NCI-H69 (cell line): Measurements from ENCODE around the gene ABLIM3.

Experiments
- DNase-seq: peaks from one replicate; lab custom pipeline; 2025; lab: John Stamatoyannopoulos, UW

ABLIM3 gene

DNA sequence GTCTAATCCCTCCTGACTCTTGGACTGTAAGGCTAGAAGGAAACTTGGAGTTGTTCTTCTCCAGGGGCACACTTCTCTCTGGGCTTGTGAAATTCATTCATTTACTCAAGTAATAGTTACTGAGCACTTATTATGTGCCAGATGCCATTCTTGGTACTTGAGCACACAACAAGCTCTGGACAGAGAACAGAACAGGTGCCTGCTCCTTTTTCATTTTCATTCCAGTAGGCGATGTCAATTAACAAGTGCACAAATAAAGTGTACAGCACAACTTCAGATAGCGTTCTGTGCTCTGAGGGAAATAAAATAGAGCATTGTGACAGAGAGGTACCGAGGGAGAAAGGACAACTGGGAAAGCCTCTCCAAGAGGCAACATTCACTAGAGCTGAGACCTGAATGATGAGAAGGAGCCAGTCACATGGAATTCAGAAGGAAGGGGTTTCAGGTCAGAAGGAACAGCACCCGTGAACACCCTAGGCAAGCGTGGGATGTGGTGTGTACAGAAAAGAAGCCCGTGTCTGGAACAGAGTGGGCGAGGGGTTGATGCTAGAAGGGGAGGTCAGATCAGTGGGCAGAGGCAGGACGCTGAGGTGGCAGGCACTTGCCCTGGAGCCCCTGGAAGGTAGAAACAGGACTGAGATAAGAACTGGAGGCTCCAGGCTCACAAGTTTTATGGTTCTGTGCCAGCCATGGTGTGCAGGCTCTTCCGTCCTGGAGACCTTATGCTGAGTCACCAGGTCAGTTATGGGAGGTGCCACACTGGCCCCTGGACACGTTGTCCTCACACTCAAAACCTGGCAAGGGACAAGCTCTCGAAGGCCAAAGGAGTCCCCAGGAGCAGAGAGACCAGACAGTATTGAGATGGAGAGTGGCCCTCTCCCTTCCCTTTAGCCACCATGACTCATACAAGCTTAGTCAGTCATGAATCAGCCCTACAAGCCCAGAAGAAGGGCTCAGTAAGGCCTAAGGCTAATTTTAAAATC lies 7.2 kb upstream of the ABLIM3 start:
- no peak for DNase-seq

DNA sequence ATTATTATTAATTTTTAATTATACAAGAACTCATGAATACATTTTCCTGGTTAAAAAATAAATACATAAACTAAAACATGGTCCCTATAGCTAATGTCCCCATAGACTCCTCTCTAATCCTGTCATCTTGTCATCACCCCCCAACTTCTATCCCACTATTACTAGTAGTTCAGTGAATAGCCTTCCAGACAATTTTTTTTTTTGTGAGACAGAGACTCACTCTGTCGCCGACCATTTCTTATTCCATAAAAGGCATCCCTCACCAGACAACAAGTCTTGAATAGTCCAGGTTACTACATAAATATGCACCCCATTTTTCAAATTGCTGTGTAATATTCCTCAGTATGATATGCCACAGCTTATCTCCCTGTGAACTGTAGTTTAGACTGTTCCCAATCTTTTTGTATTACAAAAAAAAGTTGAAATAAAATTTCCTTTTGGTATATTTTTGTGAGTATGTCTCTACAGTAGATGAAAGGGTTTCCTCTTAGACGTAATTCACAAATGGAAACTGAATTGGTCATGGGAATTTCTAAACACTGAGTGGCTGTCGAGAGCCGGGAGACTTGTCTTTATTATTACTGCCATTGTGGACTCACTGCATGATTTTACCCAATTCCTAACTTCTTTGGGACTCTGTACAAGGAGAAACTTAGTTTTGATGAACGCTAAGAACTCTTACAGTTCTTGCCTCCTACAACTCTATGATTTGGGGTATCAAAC lies 6.4 kb upstream of the ABLIM3 start:
- no peak for DNase-seq

DNA sequence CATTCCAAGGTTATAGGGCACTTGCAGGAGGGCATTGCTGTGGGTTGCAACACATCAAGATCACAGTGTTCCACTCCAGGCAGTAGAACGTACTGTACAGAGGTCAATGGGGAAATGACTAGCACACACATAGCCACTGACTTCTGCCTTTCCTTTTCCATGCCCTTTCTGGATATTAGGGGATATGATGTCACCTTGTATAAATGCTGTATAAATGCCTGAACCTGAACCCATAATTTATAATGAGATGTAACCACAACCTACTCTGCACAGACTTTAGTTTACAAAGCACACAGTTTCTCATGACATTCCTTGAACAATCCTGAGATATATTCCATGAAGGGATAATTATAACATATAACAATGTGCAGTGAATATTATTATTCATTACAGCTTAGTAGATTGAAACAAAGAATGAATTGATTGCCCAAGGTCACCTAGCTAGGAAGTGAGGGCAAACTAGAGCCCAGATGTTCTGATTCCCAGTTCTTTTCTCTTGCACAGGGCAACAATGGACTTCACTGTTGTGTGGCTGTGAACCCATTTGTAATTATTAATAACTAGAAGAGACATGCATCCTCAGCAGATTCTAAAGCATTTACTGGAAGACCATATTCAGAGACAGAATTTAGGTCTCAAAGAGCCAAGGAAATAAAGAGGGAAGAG lies 5.6 kb upstream of the ABLIM3 start:
- no peak for DNase-seq

DNA sequence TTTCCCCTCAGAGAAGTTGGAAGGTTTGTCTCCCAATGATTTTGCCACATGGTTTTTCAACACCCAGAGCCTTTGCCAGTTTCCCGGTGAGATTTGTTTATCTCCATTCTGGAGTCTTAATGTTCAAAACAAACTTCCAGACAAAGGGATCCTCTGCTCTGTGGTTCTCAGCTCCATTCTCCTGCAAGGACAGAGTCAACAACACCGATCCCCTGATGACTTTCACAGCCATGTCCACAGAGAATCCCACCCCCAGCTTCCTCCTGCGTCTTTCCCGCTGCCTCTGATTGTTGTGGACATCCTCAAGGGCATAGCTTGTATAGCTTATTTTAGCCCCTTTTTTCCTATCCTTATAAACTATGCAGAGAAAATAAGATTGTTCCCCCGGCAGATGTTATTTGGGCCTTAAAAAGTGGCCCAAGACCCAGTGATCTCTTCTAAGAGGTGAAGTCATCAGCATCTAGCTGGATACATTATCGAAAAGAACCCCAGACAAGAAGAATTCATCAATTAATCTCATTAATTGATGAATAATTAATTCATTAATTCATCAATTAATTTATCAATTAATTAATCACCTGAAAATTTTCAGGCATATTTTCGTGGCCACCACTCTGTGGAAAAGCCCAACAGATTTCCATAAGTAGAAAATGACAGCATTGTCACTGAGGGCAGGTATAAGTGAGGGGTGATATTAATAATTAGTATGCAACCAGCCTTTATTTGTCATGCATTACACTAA lies 2.9 kb upstream of the ABLIM3 start:
- no peak for DNase-seq

DNA sequence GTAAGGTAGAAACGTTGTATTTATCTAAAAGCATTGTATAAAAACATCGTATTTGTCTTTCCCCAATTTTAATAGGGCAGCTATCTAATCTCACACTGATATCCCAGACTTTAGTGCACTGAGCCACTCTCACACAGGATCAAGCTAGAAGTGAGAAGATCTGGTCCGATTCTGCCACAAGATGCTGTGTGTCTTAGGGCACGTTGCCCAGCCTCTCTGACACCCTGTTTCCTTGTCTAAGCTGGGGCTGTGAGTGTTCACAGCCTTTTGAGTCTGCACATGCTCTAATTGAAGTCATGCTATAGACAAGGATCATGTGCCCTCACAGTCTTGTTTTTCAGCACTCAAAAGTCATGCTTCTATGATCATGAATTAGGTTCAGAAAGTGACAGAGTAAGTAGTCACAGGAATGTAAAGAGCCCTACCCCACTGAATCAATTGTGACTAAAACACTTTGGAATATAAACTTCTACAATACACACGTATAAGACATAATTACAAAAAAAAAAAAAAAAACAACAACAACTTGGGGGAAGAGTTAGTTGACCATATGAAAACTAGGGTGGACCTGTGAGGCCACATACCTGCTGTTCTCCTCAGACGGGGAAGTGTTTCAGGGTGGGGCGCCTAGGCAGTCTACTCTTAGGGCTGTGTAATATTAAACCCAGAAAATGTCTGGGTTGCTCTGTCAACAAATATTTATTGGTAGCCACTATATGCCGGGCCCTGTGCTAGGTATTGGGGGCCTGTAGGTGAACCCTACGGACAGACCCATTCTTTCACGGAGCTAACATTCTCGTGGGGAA lies 893 bp upstream of the ABLIM3 start:
- DNase-seq, result no peak

DNA sequence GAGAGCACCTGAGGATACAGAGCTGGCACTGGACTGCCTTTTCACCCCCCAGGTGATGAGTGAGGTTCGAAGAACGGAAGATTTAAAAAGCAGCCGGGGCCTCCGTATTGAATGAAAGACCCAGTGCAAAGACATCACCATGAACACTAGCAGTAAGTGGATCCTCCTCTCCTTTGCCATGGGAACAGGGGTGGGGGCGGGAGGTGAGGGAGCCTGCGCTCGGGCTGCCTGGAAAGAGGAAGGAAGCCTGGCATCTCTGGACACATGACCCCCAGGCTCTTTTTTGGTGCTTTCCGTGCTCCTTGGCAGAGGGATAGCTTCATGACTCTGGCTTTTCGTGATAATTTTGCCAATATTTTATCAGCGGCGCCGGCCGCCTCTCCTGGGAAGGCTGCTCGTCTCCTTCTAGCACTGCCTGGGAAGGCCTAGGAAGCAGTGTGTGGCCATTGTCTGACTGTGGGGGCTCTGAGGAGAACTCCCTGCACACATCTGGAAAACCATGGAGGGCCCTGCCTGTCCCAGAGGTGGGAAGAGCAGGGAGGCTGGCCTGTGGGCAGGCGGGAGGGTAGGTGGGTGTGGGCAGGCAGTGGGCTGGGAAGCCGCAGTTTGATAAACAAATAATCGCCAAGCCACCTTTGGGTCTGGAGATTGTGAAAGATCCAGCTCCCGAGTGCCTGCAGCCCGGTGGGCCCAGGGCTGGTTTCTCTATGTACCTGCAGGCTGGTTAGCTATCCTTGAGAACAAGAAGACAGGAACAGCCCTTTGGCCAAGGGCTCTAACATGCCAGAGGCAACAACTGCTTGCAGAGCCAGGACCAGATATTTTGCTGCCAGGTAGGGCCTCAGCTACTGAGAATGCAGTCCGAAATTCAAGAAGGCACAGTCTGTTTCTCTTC lies 911 bp downstream of the ABLIM3 start:
- peak; percentile 51 for DNase-seq

DNA sequence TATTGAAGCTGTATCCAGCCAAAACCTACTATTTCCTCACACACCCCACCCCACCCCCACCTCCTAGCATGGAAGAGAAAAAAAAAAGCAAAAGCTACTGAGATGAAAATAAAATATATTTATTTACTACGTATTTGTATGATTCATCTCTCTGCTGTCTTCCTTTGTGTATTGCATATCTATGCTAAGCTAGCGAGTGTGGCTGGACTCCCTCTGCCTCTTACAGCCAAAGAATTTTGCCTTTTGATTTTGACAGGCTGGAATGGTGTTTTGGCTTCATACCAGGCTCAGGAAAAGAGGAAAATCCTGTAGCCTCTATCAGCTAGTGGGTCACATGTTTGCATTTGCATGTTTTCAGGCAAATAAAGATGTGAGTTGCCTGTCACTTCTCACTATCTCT lies 2.2 kb downstream of the ABLIM3 start:
- no peak for DNase-seq

DNA sequence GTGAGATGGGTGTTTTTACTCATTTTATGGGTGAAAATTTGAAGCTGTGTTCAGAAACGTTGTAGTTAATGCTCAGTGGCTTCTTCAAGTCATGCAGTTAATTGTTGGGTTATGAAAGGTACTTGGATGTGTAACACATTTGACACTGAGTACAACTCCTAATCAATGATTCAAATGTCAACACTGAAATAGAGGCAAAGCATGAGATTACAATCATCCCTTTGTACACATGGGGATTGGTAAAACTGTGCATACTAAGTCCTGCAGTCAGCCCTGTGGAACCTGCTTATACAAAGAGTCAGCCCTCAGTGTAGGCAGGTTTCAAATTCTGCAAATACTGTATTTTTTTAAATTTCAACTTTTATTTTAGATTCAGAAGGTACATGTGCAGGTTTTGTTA lies 3.3 kb downstream of the ABLIM3 start:
- no peak for DNase-seq

DNA sequence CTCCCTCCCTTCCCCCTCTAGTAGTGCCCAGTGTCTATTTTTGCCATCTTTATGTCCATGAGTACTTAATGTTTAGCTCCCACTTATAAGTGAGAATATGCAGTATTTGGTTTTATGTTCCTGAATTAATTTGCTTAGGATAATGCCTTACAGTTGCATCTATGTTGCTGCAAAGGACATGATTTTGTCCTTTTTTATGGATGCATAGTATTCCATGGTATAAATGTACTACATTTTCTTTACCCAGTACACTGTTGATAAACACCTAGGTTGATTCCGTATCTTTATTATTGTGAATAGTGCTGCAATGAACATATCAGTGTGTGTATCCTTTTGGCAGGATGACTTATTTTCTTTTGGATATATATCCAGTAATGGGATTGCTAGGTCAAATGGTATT lies 3.8 kb downstream of the ABLIM3 start:
- DNase-seq, result no peak

DNA sequence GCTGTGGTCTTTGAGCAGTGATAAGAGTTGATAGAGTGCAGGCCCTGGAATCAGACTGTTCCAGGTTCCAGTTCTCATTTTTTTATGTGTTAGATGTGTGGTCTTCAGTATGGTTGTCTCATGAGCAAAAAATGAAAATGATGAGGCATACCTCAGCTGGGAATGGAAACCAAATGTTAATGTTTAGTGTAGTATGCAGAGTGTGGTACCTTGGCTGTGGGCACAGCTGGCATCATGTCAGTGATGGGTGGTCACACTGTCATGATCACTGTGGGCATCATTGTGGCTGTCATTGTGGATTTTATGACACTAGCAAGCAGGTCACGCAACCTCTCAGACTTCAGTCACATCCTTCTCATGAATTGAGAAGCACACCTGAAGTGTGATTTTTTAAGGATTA lies 6.4 kb downstream of the ABLIM3 start:
- no peak for DNase-seq

DNA sequence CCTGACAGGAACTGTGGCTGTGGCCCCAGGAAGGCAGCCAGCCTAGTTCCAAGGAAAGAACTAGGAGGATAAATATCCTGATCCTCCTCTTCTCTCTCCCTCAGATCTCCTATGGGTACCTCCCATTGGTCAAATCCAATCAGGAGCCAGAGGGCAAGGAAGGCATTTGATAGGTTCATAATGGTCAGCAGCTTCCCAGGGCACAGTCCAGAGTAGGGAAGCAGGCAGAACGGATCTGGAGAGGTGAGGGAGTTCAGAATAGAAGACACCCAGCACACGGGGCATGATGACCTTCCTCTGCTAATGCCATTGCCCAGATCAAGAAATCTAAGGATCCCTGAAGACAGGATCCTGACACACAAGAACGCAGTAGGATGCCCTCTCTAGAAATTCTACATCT lies 8.6 kb downstream of the ABLIM3 start:
- DNase-seq, result no peak

DNA sequence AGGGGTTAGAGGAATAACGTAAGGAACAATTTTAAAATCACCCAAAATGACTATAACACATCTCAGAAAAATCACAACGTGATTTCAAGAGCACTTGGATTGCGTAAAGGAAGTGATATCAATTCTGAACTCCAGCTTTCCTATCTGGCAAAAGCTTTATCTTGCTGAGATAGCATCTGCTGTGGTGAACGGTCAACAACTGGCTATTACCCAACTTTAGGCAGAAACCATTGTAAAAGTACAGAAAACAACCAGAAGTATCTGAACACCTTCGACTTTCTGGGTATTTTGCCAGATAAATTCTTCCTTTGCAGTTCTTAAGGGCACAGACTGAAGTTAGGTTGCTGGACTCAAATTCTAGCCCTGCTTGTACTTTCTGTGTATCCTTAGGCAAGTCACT lies 9.2 kb downstream of the ABLIM3 start:
- DNase-seq, result no peak

DNA sequence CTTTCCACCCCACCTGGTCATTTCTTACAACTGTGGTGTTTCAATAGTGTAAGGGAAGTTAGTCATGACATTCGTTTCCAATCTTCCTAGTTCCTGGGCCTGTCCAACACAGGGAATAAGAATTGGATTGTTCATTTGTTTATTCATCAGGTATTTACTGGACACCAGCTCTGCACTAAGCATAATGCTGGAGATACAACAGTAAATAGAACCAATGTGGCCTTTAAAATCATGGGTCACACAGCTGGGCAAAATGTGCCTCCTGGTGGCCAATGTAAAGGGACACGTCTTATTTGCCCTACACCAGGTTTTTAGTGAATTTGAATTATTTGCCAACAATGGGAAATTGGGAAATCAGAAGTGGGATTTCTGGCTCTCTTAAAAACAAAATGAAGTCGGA lies 10.4 kb downstream of the ABLIM3 start:
- DNase-seq, result no peak

DNA sequence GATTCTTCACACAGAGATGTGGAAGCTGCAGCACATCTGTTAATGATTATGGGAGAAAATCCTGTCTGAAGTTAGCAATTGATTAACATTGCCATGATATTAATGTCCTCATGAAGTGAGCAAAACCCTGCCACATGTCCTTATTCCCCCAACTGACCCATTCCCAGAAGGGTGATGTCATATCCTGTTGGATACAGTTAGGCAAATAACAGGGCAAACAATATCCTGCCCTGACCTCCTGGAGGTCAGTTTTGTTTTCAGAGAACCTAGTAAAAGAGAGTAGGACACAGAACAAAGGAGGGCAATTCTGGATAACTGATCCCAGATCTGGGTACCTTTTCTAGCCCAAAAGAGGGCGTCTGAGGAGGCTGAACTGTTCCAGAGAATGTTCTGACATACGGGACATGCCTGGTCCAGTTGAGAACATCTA lies 11.0 kb downstream of the ABLIM3 start:
- DNase-seq, result peak; percentile 47

DNA sequence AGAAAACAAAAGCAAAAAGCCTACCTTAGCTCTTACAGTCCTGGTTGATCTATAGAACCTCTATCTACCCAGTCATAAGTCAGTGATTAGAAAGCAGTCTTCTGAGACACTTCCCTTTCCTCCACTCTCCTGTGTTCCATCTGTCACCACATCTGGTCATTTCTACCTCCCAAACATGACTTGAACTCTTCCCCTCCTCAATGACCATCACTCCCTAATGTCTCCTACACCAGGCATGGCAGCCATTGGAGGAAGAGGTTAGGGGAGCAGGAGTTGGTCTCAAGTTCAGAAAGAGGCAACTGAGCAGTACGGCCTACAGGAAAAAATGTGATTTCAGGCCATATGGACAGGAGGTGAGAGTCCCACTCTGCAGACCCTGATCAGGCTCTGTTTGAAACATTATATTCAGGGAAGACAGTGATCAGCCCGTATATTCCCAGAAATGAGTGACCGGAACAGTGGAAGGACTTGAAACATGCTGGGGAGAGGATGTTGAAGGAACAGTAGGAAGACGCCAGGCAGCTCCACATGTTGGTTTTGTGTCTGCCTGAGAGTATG lies 12.0 kb downstream of the ABLIM3 start:
- DNase-seq, result no peak

DNA sequence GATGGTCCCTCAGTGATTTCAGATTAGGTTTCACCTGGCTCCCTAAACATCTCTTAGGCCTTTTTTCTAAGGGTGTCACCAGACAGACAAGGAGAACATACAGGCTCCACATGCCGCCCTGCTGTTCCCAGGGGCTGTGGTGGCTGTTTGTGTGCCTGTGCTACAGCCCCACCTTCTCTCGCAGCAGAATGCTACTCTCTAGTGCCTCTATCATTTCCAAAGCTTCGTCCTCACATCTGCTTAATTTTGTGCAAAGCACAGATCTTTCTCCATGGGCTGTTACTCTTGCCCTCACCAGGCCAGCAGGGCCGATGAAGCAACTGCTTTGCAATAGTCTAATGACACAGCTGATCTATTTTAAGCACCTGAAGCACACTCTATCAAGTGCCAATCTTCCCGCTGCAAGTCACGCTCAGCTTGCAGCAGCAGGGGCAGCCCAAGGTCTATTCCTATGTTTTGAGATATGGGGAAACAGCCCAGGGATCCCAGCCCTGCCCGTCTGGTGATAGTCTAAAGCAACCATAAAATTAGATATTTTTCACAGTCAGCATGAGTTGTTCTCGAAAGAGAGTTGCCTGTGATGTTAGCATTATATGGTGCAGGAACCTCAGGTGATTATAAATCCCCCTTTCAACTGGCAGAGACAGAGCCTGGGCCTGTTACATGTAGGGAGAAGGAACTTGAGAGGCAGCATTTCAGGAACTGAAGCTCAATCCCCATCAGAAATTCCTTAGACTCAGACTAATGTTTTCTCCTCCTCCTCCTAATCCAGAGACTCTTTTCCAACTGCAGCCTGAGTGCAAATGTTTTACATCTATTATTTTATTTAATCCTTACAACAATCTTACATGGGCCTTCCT lies 12.7 kb downstream of the ABLIM3 start:
- peak; percentile 60 for DNase-seq

DNA sequence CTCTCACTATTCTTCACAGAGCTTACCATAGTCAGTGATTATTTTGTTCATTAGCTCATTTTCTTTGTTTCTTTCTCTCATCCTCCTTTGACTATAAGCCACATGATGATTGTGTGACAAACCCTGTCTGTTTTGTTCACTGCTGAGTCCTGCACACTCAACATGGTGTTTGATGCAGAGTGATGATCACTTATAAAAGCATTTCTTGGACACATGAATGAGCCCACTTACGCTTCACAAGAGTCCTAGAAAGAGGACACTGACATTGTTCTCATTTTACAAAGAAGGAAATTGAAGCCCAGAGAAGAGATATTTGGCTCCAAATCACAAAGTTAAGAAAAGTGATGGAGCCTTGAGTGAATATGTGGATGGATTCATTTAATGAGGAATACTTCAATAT lies 13.4 kb downstream of the ABLIM3 start:
- no peak for DNase-seq

DNA sequence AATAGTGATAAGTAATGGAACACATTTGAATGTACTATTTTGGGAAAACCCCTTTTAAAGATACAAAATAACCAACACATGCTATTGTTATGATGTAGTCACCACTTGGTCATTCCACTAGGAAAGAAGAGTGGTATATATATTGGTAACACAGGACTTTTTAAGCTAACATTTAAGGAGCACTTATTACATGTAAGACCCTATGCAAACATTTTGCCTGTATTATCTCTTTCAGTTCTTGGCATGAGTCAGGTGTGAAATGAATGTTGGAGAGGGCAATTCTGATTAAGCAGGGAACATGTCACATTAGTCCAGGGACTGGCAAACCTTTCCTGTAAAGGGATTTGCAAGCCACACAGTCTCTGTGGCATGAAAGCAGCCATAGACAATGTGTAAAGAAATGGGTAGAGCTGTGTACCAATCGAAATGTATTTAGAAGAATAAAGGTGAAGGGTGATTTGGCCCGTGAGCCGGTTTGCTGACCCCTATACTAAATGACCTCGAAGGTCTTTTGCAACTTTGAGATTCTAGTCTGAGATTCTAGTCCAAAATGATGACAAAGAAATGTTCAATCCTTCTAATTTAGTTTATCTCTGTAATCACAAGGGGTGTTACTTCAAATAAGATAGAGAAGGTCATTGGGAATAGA lies 15.3 kb downstream of the ABLIM3 start:
- no peak for DNase-seq
